Mucosa of descending colon (tissue), 3 donors: ENCODE measurements around the gene NKIRAS1. TPM values are rescaled to one million over a fixed set of nuclear protein-coding genes. Genes with fewer than 3 reads are reported as not detected.

Source experiments
- ATAC-seq: fragments of 200-7000 bp; cut with Tn5 transposase; one replicate; pipeline ENCODE4 v1.9.1; 2020; ENCODE audit warnings: mild to moderate bottlenecking, moderate library complexity
- DNase-seq, 3 donors: peaks; one replicate each; pipeline ENCODE4 v3.0.0-alpha.2; 2020
- H3K36me3 ChIP-seq: fragments of 200-600 bp; one replicate; pipeline ENCODE4 v1.8.0; 2021; ENCODE audit warnings: low read depth, mild to moderate bottlenecking
- H3K4me1 ChIP-seq: fragments of 200-600 bp; one replicate; pipeline ENCODE4 v1.8.0; 2021; ENCODE audit warnings: low read depth, mild to moderate bottlenecking
- H3K4me3 ChIP-seq: fragments of 200-600 bp; one replicate; pipeline ENCODE4 v1.8.0; 2021; ENCODE audit warnings: mild to moderate bottlenecking
- H3K9me3 ChIP-seq: fragments of 200-600 bp; one replicate; pipeline ENCODE4 v1.8.0; 2021; ENCODE audit warnings: mild to moderate bottlenecking
- CTCF ChIP-seq: fragments of 200-600 bp; IDR thresholded peaks from one replicate; pipeline ENCODE4 v1.8.0; 2022; ENCODE audit warnings: antibody characterized with exemption, mild to moderate bottlenecking
- intact Hi-C, 2 donors: fragments of 100-400 bp; cut with DNase I in 1 of 2; cut with micrococcal nuclease in 1 of 2; formaldehyde crosslinking; loops; one replicate each; pipeline versions ENCODE4 v1.11.0 to v1.11.1; 2022; cut with DNase I, micrococcal nuclease
- total RNA-seq, 3 donors: library from RNA; stranded (reverse); fragmentation: NEBNext Ultra II Directional in 2 of 3; extraction: Animal tissue kit (Norgen Biotek cat#: 25700) in 2 of 3; gene quantifications; one replicate each; pipeline versions ENCODE4 v1.2.1 to v1.2.4, GENCODE V29; 2021 to 2023
- donor health status: DM: no; HTN: no; CAD: no; lungs with moderate emphysema.
- donor health status: DM: no; HTN: no; CAD: no.
- donor health status: DM: no; HTN: yes; CAD: no.

The NKIRAS1 gene
- total RNA-seq, 3 donors from 2014 or later = 3.5 to 15.0 (median 5.3) TPM

- Histone ChIP-seq H3K9me3 (no peaks in the 10 kb centered on the region), H3K4me1 (peaks cover 21% of the 10 kb centered on the region), H3K36me3 (peaks cover 4% of the 10 kb centered on the region), H3K4me3 (peak overlapping the region; percentile 54)
- no peak for ATAC-seq
- no peak for TF ChIP-seq CTCF
- intact Hi-C loops = no loop called here
- no peak for DNase-seq
Observed at GRCh38 chr3:23945663-23945912, 28.8 kb upstream of the NKIRAS1 start.

GRCh38 chr3:23944861-23945662 lies 28.3 kb upstream of the NKIRAS1 start, which contains the start of gene NR1D2:
NR1D2 (plus strand) TSS chr3:23945286; CDS start chr3:23945579, 293 bp downstream.
- H3K4me3 ChIP-seq = peak within 1 kb of the TSS; percentile 54
- TF ChIP-seq CTCF = no peak
- intact Hi-C loops = no loop called here
- DNase-seq = peak; percentile 87 to 91 (median 90)
- H3K9me3 ChIP-seq = no peaks in the 10 kb centered on the region
- H3K36me3 ChIP-seq = peaks cover 4% of the 10 kb centered on the region
- H3K4me1 ChIP-seq = peaks cover 18% of the 10 kb centered on the region
- peak; percentile 70 for ATAC-seq

- no peak for TF ChIP-seq CTCF
- DNase-seq (no peak), ATAC-seq (no peak)
- H3K9me3 ChIP-seq = no peaks in the 10 kb centered on the region
- intact Hi-C loops = no loop called here
- peaks cover 13% of the 10 kb centered on the region for H3K4me1 ChIP-seq
- peak overlapping the region; percentile 54 for H3K4me3 ChIP-seq
- H3K36me3 ChIP-seq = peaks cover 4% of the 10 kb centered on the region
Observed at GRCh38 chr3:23944007-23944783, 27.4 kb upstream of the NKIRAS1 start.

DNA sequence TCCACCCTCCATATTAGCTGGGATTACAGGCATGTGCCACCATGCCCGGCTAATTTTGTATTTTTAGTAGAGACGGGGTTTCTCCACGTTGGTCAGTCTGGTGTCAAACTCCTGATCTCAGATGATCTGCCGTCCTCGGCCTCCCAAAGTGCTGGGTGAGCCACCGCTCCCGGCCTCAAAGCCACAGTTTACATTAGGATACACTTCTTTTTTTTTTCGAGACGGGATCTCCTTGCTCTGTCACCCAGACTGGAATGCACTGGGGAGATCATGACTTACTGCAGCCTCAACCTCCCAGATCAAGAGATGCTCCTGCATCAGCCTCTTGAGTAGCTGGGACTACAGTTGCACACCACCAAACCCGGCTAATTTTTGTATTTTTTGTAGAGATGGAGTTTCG lies 25.8 kb upstream of the NKIRAS1 start:
- Histone ChIP-seq H3K4me3 (no peak overlapping the region), H3K4me1 (peaks cover 13% of the 10 kb centered on the region), H3K9me3 (no peaks in the 10 kb centered on the region), H3K36me3 (peaks cover 4% of the 10 kb centered on the region)
- no peak for DNase-seq
- intact Hi-C loops = no loop called here
- no peak for ATAC-seq
- no peak for TF ChIP-seq CTCF

- TF ChIP-seq CTCF = no peak
- intact Hi-C loops = no loop called here
- no peak for DNase-seq
- Histone ChIP-seq H3K9me3 (no peaks in the 10 kb centered on the region), H3K36me3 (peaks cover 4% of the 10 kb centered on the region), H3K4me3 (no peak overlapping the region), H3K4me1 (peaks cover 4% of the 10 kb centered on the region)
- ATAC-seq = no peak
Observed at GRCh38 chr3:23941440-23941839, 24.6 kb upstream of the NKIRAS1 start.
